Panc1 (cell line): ENCODE results near the gene FBRS. TPM values are rescaled to one million over a fixed set of nuclear protein-coding genes. Genes with fewer than 3 reads are reported as not detected.
A peak's percentile ranks its signal among the peaks of the same experiment; 100 is the strongest.

Experiments
- ATAC-seq: fragments of 200-7000 bp; cut with Tn5 transposase; 2 replicates; pipeline ENCODE4 v1.9.1; 2020; ENCODE audit warnings: mild to moderate bottlenecking, moderate library complexity
- BruUV-seq: library from RNA; stranded (reverse); fragments of 400-500 nt; replicated peaks from 2 replicates; lab custom pipeline; 2021; lab: Mats Ljungman, UMichigan
- CTCF ChIA-PET: fragments of 300-600 bp; sonication (Branson Sonifier 250); formaldehyde crosslinking; loops from one replicate; lab custom pipeline; 2022; ENCODE audit warnings: antibody characterized with exemption; lab: Charles Lee
- POLR2A ChIA-PET: fragments of 300-600 bp; sonication (Branson Sonifier 250); formaldehyde crosslinking; loops from one replicate; lab custom pipeline; 2022; ENCODE audit warnings: antibody characterized with exemption; lab: Charles Lee
- DNase-seq: peaks from one replicate; pipeline ENCODE4 v3.0.0-alpha.2; 2010; ENCODE audit warnings: low read depth, low spot score
- H3K27ac ChIP-seq: 2 replicates; pipeline ENCODE4 v1.5.1; 2011; ENCODE audit warnings: mild to moderate bottlenecking, low read length, inconsistent platforms
- H3K27me3 ChIP-seq: fragments of 200-500 bp; sonication (Bioruptor generic); 2 replicates; pipeline ENCODE4 v1.6.0; 2014; ENCODE audit warnings: low read length, inconsistent platforms; ENCODE audit not compliant: control insufficient read depth, insufficient read depth
- H3K36me3 ChIP-seq: fragments of 200-500 bp; sonication (Bioruptor generic); 2 replicates; pipeline ENCODE4 v1.5.1; 2014; ENCODE audit warnings: inconsistent platforms, mild to moderate bottlenecking, low read length, moderate library complexity; ENCODE audit not compliant: control insufficient read depth, insufficient read depth
- H3K4me1 ChIP-seq: 2 replicates; pipeline ENCODE4 v1.5.1; 2011; ENCODE audit warnings: inconsistent platforms, mild to moderate bottlenecking, low read length, moderate library complexity; ENCODE audit not compliant: control insufficient read depth, insufficient read depth
- H3K4me3 ChIP-seq, 2 experiments: 2 replicates each; pipeline ENCODE4 v1.5.1; 2011 to 2012; ENCODE audit warnings: low read depth in 2 of 2, low read length in 2 of 2, mild to moderate bottlenecking in 2 of 2, inconsistent platforms in 1 of 2, moderate library complexity in 1 of 2
- H3K9me3 ChIP-seq: fragments of 200-500 bp; sonication (Bioruptor generic); 2 replicates; pipeline ENCODE4 v1.5.1; 2014; ENCODE audit warnings: low read depth, mild to moderate bottlenecking, inconsistent platforms, low read length, moderate library complexity; ENCODE audit not compliant: control insufficient read depth, insufficient read depth
- POLR2AphosphoS5 ChIP-seq: IDR thresholded peaks from 2 replicates; pipeline ENCODE4 v1.6.1; 2012; ENCODE audit warnings: mild to moderate bottlenecking, low read depth, low read length, moderate library complexity
- SIN3A ChIP-seq: IDR thresholded peaks from 2 replicates; pipeline ENCODE4 v1.6.1; 2012; ENCODE audit warnings: low read depth, mild to moderate bottlenecking, low read length, moderate library complexity, borderline replicate concordance; ENCODE audit not compliant: insufficient read depth
- TCF7L2 ChIP-seq: IDR thresholded peaks from 2 replicates; pipeline ENCODE4 v1.6.1; 2011; ENCODE audit warnings: mild to moderate bottlenecking, low read depth, low read length, inconsistent platforms
- in situ Hi-C: cut with HindIII; loops from 2 replicates; pipeline ENCODE4 v1.10.0; 2016; ENCODE audit warnings: low sequenced_read_pairs, low pct_unique_long_range_greater_than_20kb
- intact Hi-C: fragments of 100-400 bp; cut with micrococcal nuclease; formaldehyde crosslinking; loops from one replicate; pipeline ENCODE4 v1.10.0; 2022; ENCODE audit not compliant: unreplicated experiment
- total RNA-seq: library from RNA; stranded (reverse); gene quantifications from one replicate; pipeline ENCODE4 v1.2.1, GENCODE V29; 2021; ENCODE audit not compliant: unreplicated experiment
- TF ChIP-seq, protein P1 (sequence below): fragments of 450-650 bp; IDR thresholded peaks from 2 replicates; pipeline ENCODE4 v1.5.1; 2017; ENCODE audit warnings: mild to moderate bottlenecking
- TF ChIP-seq, protein P2 (sequence below), 2 experiments: IDR thresholded peaks; 2 replicates each; pipeline ENCODE4 v1.6.1; 2011 to 2012; ENCODE audit warnings: low read depth in 2 of 2, control low read depth in 1 of 2, low read length in 1 of 2, mild to moderate bottlenecking in 1 of 2, moderate library complexity in 1 of 2; ENCODE audit not compliant: insufficient read depth in 1 of 2

The FBRS gene
- total RNA-seq, 1 experiment from 2014 or later: 103 TPM

- POLR2A ChIA-PET: no interaction called here
- Histone ChIP-seq H3K4me1 (no peaks in the 10 kb centered on the region), H3K27ac (no peak overlapping the region), H3K4me3 (no peak overlapping the region), H3K9me3 (no peaks in the 10 kb centered on the region), H3K36me3 (peaks cover 9% of the 10 kb centered on the region), H3K27me3 (no peaks in the 10 kb centered on the region)
- ATAC-seq (0 out of 2 replicates have a peak, but pooled peaks have one; percentile 5), DNase-seq (no peak)
- no TSS peak for BruUV-seq
- in situ Hi-C loops (no loop called here), intact Hi-C loops (no loop called here)
- CTCF ChIA-PET: no interaction called here
- TF ChIP-seq, protein P1, sequence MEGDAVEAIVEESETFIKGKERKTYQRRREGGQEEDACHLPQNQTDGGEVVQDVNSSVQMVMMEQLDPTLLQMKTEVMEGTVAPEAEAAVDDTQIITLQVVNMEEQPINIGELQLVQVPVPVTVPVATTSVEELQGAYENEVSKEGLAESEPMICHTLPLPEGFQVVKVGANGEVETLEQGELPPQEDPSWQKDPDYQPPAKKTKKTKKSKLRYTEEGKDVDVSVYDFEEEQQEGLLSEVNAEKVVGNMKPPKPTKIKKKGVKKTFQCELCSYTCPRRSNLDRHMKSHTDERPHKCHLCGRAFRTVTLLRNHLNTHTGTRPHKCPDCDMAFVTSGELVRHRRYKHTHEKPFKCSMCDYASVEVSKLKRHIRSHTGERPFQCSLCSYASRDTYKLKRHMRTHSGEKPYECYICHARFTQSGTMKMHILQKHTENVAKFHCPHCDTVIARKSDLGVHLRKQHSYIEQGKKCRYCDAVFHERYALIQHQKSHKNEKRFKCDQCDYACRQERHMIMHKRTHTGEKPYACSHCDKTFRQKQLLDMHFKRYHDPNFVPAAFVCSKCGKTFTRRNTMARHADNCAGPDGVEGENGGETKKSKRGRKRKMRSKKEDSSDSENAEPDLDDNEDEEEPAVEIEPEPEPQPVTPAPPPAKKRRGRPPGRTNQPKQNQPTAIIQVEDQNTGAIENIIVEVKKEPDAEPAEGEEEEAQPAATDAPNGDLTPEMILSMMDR: no peak
- TF ChIP-seq TCF7L2 (no peak), POLR2AphosphoS5 (no peak), SIN3A (no peak)
- TF ChIP-seq, protein P2, sequence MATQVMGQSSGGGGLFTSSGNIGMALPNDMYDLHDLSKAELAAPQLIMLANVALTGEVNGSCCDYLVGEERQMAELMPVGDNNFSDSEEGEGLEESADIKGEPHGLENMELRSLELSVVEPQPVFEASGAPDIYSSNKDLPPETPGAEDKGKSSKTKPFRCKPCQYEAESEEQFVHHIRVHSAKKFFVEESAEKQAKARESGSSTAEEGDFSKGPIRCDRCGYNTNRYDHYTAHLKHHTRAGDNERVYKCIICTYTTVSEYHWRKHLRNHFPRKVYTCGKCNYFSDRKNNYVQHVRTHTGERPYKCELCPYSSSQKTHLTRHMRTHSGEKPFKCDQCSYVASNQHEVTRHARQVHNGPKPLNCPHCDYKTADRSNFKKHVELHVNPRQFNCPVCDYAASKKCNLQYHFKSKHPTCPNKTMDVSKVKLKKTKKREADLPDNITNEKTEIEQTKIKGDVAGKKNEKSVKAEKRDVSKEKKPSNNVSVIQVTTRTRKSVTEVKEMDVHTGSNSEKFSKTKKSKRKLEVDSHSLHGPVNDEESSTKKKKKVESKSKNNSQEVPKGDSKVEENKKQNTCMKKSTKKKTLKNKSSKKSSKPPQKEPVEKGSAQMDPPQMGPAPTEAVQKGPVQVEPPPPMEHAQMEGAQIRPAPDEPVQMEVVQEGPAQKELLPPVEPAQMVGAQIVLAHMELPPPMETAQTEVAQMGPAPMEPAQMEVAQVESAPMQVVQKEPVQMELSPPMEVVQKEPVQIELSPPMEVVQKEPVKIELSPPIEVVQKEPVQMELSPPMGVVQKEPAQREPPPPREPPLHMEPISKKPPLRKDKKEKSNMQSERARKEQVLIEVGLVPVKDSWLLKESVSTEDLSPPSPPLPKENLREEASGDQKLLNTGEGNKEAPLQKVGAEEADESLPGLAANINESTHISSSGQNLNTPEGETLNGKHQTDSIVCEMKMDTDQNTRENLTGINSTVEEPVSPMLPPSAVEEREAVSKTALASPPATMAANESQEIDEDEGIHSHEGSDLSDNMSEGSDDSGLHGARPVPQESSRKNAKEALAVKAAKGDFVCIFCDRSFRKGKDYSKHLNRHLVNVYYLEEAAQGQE (IDR thresholded peaks at IDR 0.05; ENCODE audit: insufficient read depth in 1 of 2, low read depth in 2 of 2, low read length in 1 of 2): no peak
Observed at GRCh38 chr16:30669026-30669902, 11.0 kb downstream of the FBRS start.

- no peaks in the 10 kb centered on the region for H3K27me3 ChIP-seq
- TF ChIP-seq, protein P2 (IDR thresholded peaks at IDR 0.05; ENCODE audit: insufficient read depth in 1 of 2, low read depth in 2 of 2, low read length in 1 of 2): no peak
- TF ChIP-seq POLR2AphosphoS5 (no peak), SIN3A (no peak), TCF7L2 (no peak)
- TF ChIP-seq, protein P1: no peak
- H3K4me3 ChIP-seq: no peak overlapping the region
- ATAC-seq (peak; percentile 52), DNase-seq (no peak)
- in situ Hi-C loops (no loop called here), intact Hi-C loops (no loop called here)
- POLR2A ChIA-PET: no interaction called here
- TSS peak; percentile 74 for BruUV-seq
- no peaks in the 10 kb centered on the region for H3K9me3 ChIP-seq
- no peaks in the 10 kb centered on the region for H3K4me1 ChIP-seq
- peaks cover 9% of the 10 kb centered on the region for H3K36me3 ChIP-seq
- no peak overlapping the region for H3K27ac ChIP-seq
- CTCF ChIA-PET: no interaction called here
Observed at GRCh38 chr16:30669903-30670824, 11.9 kb downstream of the FBRS start.
